HG03066 (cell line): Measurements from ENCODE around the gene LSM12.
"Not testable (repeated sequence)": the region's sequence is repeated elsewhere in the genome, so short reads cannot be mapped to it uniquely, and the experiment has no call there.

Experiments
- ATAC-seq: cut with Tn5 transposase; IDR thresholded peaks from one replicate; pipeline ENCODE4 v1.9.1; 2021; ENCODE audit warnings: low read depth; ENCODE audit not compliant: unreplicated experiment

Gene LSM12

GRCh38 chr17:44010966-44011647, 55.4 kb downstream of the LSM12 start:
- no peak for ATAC-seq

DNA sequence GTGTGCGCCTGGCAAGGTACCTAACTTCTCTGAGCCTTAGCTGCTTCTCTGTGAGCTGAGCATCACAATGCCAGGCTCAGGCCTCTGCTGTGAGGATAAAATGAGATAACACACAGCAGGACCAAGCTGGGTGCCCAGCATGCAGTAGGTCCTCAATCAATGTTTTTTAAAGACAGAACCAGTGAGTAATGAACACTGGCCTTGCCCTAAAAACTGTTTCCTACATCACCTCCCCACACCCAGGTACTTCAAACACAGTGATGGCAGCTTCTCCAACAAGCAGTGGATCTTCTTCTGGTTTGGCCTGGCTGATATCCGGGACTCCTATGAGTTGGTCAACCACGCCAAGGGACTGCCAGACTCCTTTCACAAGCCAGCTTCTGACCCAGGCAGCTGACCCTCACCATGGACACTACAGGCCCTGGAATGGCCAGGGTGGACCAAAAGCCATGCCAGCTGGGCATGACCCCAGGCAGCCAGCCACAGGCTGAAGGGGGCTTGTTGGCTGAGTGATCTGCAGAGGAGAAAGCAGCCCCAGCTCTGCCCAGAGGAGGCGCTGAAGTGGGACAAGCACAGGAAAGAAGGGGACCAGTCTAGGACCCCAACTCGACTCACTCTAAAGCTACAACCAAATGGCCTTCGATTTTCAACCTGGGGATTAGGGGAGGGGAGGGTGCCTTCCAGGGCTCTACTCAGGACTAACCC, 58.1 kb downstream of the LSM12 start:
- no peak for ATAC-seq

DNA sequence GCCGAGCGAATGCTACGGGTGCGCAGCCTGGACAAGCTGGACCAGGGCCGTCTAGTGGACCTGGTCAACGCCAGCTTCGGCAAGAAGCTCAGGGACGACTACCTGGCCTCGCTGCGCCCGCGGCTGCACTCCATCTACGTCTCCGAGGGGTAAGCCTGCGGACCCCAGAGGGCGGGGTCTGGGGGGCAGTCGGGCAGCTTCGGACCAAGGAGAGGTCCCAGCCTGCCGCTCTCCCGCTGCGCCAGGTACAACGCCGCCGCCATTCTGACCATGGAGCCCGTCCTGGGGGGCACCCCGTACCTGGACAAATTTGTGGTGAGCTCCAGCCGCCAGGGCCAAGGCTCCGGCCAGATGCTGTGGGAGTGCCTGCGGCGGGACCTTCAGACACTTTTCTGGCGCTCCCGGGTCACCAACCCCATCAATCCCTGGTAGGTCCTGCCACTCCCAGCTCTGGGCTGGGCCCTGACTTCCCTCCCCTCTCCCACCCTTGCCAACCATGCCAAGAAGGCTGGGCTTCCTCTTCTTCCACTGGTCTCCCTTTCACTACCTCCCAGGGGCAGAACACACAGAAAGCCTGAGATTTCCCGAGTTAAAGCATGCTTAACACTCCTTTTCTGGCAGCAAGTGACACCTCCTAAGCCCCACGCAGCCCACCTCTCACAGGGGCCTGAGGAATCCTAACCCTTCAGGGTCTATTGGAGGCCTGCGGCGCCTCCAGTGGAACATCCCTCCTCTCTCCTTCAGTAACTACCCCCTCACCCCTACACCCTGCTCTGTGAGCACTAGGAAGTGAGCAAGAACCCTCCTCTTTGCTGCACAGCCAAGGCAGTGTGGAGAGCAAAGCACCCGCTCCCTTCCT, 58.9 kb downstream of the LSM12 start:
- ATAC-seq, result no peak

- ATAC-seq, result peak; percentile 55
Observed at GRCh38 chr17:44006598-44007345, 59.7 kb downstream of the LSM12 start.

DNA sequence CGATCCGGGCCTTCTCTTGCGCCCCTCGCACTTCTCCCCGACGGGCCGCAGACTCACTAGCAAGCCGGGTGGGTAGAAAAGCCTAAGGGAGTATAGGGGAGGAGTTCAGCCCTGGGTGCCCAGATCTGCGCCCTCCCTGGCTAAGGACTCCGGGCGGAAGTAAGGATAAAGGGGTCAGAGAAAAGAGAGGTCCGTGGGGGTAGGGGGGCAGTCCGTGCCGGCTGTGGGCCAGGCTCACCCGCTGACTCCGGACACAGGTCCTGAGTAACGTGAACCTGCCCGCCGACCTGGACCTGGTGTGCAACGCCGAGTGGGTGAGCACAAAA, 60.2 kb downstream of the LSM12 start:
- ATAC-seq, result no peak

GRCh38 chr17:44005527-44006271, 60.8 kb downstream of the LSM12 start:
- no peak for ATAC-seq

DNA sequence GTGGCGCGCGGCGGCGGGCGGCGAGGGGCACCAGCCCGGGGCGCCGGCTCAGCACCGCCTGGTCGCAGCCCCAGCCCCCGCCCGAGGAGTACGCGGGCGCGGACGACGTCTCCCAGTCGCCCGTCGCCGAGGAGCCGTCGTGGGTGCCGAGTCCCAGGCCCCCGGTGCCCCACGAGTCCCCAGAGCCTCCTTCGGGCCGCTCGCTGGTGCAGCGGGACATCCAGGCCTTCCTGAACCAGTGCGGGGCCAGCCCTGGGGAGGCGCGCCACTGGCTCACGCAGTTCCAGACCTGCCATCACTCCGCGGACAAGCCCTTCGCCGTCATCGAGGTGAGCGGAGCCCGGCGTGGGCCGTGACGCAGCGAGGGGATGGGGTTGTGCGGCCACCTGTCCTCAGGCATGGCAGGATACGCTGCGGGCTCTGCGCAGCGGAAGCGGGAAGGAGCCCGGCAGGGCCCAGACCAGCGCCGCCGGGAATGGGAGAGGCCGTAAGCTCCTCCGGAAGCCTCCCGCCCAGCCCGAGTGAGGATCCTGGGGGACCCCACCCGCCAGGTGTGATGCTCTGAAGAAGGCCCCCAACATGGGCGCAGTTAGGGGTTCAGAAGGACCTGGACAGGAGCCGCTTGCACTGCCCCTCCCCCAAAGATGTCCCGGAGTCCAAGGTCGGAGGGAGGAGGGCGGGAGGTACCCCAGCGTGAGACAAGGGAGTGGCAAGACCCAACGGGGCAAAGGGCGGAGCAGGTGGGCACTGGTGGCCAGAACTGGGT, 61.5 kb downstream of the LSM12 start:
- ATAC-seq, result no peak

- ATAC-seq, result no peak
Observed at GRCh38 chr17:44004077-44004760, 62.3 kb downstream of the LSM12 start, which contains the start of gene NAGS. NAGS (plus strand) TSS chr17:44004622; CDS start chr17:44004664, 42 bp downstream.

GRCh38 chr17:44002141-44002848, 64.2 kb downstream of the LSM12 start:
- ATAC-seq, result no peak

GRCh38 chr17:44001461-44001920, 65.0 kb downstream of the LSM12 start:
- no peak for ATAC-seq

GRCh38 chr17:44000871-44001460, 65.5 kb downstream of the LSM12 start:
- ATAC-seq, result no peak

GRCh38 chr17:44000141-44000860, 66.2 kb downstream of the LSM12 start:
- ATAC-seq, result no peak

GRCh38 chr17:43999024-43999423, 67.4 kb downstream of the LSM12 start:
- ATAC-seq, result no peak

DNA sequence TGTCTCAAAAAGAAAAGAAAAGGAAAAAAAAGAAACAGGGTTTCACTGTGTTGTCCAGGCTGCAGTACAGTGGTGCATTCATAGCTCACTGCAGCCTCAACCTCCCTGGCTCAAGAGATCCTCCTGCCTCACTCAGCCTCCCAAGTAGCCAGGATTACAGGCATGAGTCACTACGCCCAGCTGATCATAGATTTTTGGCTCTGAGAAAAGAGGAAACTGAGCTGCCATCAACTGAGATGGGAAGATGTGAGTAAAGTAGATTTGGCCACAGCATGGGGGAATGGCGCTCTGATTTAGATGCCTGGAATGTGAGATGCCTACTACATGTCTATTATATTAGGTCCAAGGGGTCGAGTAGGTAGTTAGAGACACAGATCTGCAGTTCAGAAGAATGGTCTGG, 67.9 kb downstream of the LSM12 start:
- ATAC-seq, result no peak

GRCh38 chr17:43997180-43997579, 69.3 kb downstream of the LSM12 start:
- not testable (repeated sequence) for ATAC-seq

- ATAC-seq, result no peak
Observed at GRCh38 chr17:43995150-43995471, 71.4 kb downstream of the LSM12 start.
